Calu3 (cell line): ENCODE measurements around the gene WDR45B. TPM values are rescaled to one million over a fixed set of nuclear protein-coding genes. Genes with fewer than 3 reads are reported as not detected.

ENCODE experiments used
- BruUV-seq: library from RNA; stranded (reverse); fragments of 400-500 nt; replicated peaks from 2 replicates; lab custom pipeline; 2021; lab: Mats Ljungman, UMichigan
- CTCF ChIA-PET: fragments of 300-600 bp; sonication (Branson Sonifier 250); formaldehyde crosslinking; loops from one replicate; lab custom pipeline; 2022; ENCODE audit warnings: antibody characterized with exemption; lab: Charles Lee
- DNase-seq: peaks from one replicate; pipeline ENCODE4 v3.0.0; 2022
- H3K27ac Mint-ChIP-seq: one replicate; pipeline ENCODE4 v1.8.0; 2022; ENCODE audit warnings: mixed read lengths; ENCODE audit not compliant: unreplicated experiment
- H3K27me3 Mint-ChIP-seq: one replicate; pipeline ENCODE4 v1.8.0; 2022; ENCODE audit warnings: mixed read lengths; ENCODE audit not compliant: unreplicated experiment
- H3K36me3 Mint-ChIP-seq: one replicate; pipeline ENCODE4 v1.8.0; 2022; ENCODE audit warnings: mild to moderate bottlenecking, moderate library complexity, mixed read lengths; ENCODE audit not compliant: insufficient read depth, unreplicated experiment
- H3K4me1 Mint-ChIP-seq: one replicate; pipeline ENCODE4 v1.8.0; 2022; ENCODE audit warnings: mild to moderate bottlenecking, low read depth, mixed read lengths; ENCODE audit not compliant: unreplicated experiment
- H3K4me3 Mint-ChIP-seq: one replicate; pipeline ENCODE4 v1.8.0; 2022; ENCODE audit warnings: mild to moderate bottlenecking, low read depth, moderate library complexity, mixed read lengths; ENCODE audit not compliant: unreplicated experiment
- H3K9me3 Mint-ChIP-seq: one replicate; pipeline ENCODE4 v1.8.0; 2022; ENCODE audit warnings: low read depth, mixed read lengths; ENCODE audit not compliant: unreplicated experiment
- intact Hi-C: fragments of 100-400 bp; cut with micrococcal nuclease; formaldehyde crosslinking; loops from one replicate; pipeline ENCODE4 v1.10.0; 2022; ENCODE audit not compliant: unreplicated experiment
- total RNA-seq: library from RNA; stranded (reverse); gene quantifications from 2 replicates; pipeline ENCODE4 v1.2.3, GENCODE V29; 2022
- TF ChIP-seq, protein P1 (sequence below): fragments of 200-600 bp; IDR thresholded peaks from one replicate; pipeline ENCODE4 v1.8.0; 2022; ENCODE audit warnings: antibody characterized with exemption; ENCODE audit not compliant: unreplicated experiment

The WDR45B gene
- total RNA-seq, 1 experiment from 2014 or later = 108 TPM

DNA sequence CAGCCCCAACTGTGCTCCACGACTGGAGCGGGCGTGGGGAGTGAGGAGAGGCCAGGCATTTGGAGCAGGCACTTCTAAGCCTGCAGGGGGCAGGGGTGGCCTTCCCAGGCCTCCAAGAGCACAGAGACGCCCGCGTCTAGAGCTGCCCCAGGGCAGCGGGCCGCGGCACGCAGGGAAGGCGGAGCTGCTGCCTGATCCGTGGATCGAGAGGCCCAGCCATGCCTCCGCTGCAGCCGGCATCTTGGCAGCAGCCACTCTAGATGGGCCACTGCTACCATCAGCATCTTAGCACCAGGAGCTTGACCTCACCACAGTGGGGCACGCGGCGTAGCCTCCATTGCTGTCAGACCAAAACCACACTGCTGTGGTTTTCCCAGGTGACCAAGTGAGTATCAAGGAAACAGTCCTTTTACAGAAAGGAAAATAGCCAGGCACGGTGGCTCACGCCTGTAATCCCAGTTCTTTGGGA lies 20.4 kb upstream of the WDR45B start:
- intact Hi-C loops = loop anchor here (5.0 kb wide), 1 partner anchor 99 kb away; no protein-coding TSS in a partner anchor
- peak overlapping the region; percentile 53 for H3K4me3 Mint-ChIP-seq
- CTCF ChIA-PET = interaction anchor here (1.4 to 2.4 kb wide), 5 partner anchors 19 to 109 kb away, joined by 3 to 14 read pairs (median 7); partner anchors contain the start of gene FN3KRP
- TF ChIP-seq, protein P1, sequence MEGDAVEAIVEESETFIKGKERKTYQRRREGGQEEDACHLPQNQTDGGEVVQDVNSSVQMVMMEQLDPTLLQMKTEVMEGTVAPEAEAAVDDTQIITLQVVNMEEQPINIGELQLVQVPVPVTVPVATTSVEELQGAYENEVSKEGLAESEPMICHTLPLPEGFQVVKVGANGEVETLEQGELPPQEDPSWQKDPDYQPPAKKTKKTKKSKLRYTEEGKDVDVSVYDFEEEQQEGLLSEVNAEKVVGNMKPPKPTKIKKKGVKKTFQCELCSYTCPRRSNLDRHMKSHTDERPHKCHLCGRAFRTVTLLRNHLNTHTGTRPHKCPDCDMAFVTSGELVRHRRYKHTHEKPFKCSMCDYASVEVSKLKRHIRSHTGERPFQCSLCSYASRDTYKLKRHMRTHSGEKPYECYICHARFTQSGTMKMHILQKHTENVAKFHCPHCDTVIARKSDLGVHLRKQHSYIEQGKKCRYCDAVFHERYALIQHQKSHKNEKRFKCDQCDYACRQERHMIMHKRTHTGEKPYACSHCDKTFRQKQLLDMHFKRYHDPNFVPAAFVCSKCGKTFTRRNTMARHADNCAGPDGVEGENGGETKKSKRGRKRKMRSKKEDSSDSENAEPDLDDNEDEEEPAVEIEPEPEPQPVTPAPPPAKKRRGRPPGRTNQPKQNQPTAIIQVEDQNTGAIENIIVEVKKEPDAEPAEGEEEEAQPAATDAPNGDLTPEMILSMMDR = peak; percentile 50
- H3K9me3 Mint-ChIP-seq = no peaks in the 10 kb centered on the region
- DNase-seq = peak; percentile 78
- H3K27me3 Mint-ChIP-seq = no peaks in the 10 kb centered on the region
- H3K36me3 Mint-ChIP-seq = peaks cover 14% of the 10 kb centered on the region
- H3K27ac Mint-ChIP-seq = peak overlapping the region; percentile 54
- H3K4me1 Mint-ChIP-seq = peaks cover 17% of the 10 kb centered on the region
- no TSS peak for BruUV-seq

DNA sequence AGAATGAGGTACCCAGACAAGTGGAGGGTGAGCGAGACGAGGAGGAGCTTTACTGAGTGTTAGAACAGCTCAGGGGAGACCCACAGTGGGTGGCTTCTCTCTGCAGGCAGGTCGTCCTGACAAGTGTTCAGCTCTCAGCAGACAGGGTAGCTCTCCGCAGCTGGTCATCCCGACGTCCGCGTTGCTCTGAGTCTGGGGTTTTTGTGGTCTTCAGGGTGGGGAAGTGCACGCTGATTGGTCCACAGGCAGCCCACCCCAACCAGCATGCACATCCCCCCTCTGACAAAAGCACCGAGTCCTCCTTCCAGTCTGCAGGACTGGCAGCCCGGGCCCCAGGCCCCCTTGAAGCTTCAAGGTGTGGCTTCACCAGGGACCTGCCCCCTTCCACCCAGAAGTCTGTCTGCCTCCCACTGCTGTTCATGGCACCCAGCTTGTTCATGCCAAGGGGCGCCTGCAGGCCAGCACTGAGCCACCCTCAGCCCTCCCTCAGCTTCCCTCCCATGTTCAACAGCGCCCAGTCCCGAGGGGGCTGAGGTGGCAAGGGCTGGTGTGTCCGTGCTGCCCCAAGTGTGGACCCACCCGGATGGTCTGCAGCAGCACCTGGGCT lies 19.9 kb upstream of the WDR45B start:
- no peak for DNase-seq
- peak overlapping the region; percentile 53 for H3K4me3 Mint-ChIP-seq
- H3K9me3 Mint-ChIP-seq = no peaks in the 10 kb centered on the region
- TF ChIP-seq, protein P1 = no peak
- peak overlapping the region; percentile 54 for H3K27ac Mint-ChIP-seq
- no TSS peak for BruUV-seq
- H3K27me3 Mint-ChIP-seq = no peaks in the 10 kb centered on the region
- CTCF ChIA-PET = interaction anchor here (1.4 to 2.4 kb wide), 5 partner anchors 20 to 109 kb away, joined by 3 to 14 read pairs (median 7); partner anchors contain the start of gene FN3KRP
- H3K36me3 Mint-ChIP-seq = peaks cover 14% of the 10 kb centered on the region
- intact Hi-C loops = loop anchor here (5.0 kb wide), 1 partner anchor 99 kb away; no protein-coding TSS in a partner anchor
- H3K4me1 Mint-ChIP-seq = peaks cover 17% of the 10 kb centered on the region

DNA sequence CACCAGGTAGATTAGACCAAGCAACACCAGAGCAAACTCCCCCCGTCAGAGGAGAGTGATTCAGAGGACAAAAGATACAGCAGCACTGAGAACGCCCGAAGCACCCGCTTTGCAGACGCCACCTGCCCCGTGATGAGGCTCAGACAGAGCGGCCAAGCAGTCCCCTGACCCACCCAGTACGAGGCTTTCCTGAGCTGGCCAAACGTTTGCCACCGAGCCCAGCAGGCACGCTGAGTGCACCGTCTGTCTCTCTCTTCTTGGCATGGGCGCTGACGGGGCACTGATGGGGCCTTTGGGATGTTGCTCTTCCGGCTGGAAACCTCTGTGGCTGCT lies 19.4 kb upstream of the WDR45B start:
- no peaks in the 10 kb centered on the region for H3K27me3 Mint-ChIP-seq
- intact Hi-C loops = loop anchor here (5.0 kb wide), 1 partner anchor 100 kb away; no protein-coding TSS in a partner anchor
- TF ChIP-seq, protein P1 = no peak
- H3K4me3 Mint-ChIP-seq = no peak overlapping the region
- peaks cover 17% of the 10 kb centered on the region for H3K4me1 Mint-ChIP-seq
- H3K27ac Mint-ChIP-seq = no peak overlapping the region
- BruUV-seq = no TSS peak
- CTCF ChIA-PET = interaction anchor here (1.4 to 2.4 kb wide), 4 partner anchors 20 to 110 kb away, joined by 3 to 14 read pairs (median 8); partner anchors contain the start of gene FN3KRP
- H3K9me3 Mint-ChIP-seq = no peaks in the 10 kb centered on the region
- H3K36me3 Mint-ChIP-seq = peaks cover 14% of the 10 kb centered on the region
- DNase-seq = no peak

DNA sequence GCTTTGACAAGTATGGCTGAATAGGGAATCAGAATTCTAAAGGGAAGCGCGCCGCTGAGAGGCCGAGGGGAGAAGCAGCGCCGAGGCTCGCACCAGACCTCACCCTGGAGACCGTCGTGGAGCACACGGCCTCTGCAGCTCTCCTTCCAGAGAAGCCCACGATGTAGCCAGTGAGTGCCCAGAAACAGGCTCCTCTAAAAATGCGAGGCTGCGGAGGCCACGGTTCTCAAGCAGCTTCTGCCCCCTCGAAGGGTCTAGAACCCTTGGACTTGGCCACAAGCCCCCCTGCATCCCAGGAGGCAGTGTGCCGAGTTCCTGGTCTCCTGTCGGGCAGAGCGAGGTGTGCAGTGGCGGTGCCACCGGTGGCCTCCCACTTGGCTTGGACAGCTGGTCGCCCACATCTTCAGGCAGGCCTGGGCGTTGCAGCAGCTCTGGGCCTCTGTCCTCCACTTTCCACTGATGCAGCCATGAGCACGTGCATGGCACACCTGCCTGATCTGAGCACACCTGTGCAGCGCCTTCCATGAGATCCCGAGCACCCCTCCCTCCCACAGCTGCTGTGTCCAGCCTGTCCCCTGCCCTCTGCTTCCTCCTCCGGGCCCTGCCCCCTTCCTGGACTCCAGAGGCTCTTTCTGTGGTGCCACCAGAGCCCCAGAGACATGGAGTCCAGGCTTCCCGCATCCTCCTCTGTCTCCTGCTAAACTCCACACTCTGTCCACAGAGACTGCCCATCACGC lies 18.9 kb upstream of the WDR45B start:
- intact Hi-C loops = loop anchor here (5.0 kb wide), 1 partner anchor 100 kb away; no protein-coding TSS in a partner anchor
- no peak for DNase-seq
- CTCF ChIA-PET = interaction anchor here (1.7 to 2.4 kb wide), 2 partner anchors 49 to 98 kb away, joined by 7 to 9 read pairs; partner anchors contain the start of gene FN3KRP
- TF ChIP-seq, protein P1 = no peak
- no TSS peak for BruUV-seq
- Mint-ChIP-seq H3K27me3 (no peaks in the 10 kb centered on the region), H3K27ac (no peak overlapping the region), H3K36me3 (peaks cover 14% of the 10 kb centered on the region), H3K4me3 (no peak overlapping the region), H3K4me1 (peaks cover 17% of the 10 kb centered on the region), H3K9me3 (no peaks in the 10 kb centered on the region)
